Coronary artery (tissue), 2 donors: Measurements from ENCODE around the gene LMAN1L.

Experiments
- DNase-seq: peaks from one replicate; pipeline ENCODE4 v3.0.0-alpha.2; 2017; ENCODE audit warnings: low spot score
- H3K27ac ChIP-seq, 2 donors: fragments of 200-600 bp; sonication (generic); one replicate each; pipeline ENCODE4 v1.5.1; 2016 to 2019
- H3K4me3 ChIP-seq: fragments of 200-600 bp; sonication (generic); 2 replicates; pipeline ENCODE4 v1.5.1; 2016; ENCODE audit warnings: mild to moderate bottlenecking, moderate library complexity
- TF ChIP-seq, protein P1 (sequence below): fragments of 200-600 bp; sonication (generic); IDR thresholded peaks from one replicate; pipeline ENCODE4 v1.5.1; 2019; ENCODE audit warnings: antibody characterized with exemption

Gene LMAN1L

DNA sequence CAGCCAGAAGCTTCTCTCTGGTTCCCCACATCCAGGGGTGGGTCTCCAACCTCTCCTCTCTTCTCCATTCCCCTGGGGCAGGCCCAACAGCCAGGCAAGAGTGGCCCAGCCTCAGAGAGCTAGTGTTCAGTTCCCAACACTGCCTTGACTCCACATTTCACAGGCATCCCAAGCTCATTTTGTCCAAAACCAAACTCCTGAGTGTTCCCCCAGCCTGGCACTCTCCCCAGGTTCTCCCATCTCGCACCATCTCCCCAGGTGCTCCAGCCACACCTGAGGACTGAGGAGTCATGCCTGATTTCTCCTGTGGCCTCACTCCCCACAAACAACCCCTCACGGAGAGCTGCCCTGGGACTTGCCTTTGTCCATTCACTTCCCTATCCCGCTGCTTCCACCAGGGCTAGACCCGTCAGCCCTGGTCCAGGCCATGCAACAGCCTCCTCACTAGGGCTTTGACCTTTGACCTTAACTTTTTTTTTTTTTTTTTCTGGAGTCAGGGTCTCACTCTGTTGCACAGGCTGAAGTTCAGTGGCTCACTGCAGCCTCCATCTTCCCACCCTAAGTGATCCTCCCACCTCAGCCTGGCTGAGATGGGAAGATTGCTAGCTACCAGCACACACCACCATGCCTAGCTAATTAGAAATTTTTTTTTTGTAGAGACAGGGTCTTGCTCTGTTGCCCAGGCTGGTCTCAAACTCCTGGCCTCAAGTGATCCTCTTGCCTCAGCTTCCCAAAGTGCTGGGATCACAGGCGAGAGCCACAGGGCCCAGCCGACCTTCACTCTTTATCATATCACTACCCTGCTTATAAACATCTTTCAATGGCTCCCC lies 34.7 kb upstream of the LMAN1L start:
- TF ChIP-seq, protein P1, sequence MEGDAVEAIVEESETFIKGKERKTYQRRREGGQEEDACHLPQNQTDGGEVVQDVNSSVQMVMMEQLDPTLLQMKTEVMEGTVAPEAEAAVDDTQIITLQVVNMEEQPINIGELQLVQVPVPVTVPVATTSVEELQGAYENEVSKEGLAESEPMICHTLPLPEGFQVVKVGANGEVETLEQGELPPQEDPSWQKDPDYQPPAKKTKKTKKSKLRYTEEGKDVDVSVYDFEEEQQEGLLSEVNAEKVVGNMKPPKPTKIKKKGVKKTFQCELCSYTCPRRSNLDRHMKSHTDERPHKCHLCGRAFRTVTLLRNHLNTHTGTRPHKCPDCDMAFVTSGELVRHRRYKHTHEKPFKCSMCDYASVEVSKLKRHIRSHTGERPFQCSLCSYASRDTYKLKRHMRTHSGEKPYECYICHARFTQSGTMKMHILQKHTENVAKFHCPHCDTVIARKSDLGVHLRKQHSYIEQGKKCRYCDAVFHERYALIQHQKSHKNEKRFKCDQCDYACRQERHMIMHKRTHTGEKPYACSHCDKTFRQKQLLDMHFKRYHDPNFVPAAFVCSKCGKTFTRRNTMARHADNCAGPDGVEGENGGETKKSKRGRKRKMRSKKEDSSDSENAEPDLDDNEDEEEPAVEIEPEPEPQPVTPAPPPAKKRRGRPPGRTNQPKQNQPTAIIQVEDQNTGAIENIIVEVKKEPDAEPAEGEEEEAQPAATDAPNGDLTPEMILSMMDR, result no peak
- no peak for DNase-seq
- peak overlapping the region in 1 of 2 donors; percentile 37 for H3K27ac ChIP-seq
- H3K4me3 ChIP-seq, result no peak overlapping the region

DNA sequence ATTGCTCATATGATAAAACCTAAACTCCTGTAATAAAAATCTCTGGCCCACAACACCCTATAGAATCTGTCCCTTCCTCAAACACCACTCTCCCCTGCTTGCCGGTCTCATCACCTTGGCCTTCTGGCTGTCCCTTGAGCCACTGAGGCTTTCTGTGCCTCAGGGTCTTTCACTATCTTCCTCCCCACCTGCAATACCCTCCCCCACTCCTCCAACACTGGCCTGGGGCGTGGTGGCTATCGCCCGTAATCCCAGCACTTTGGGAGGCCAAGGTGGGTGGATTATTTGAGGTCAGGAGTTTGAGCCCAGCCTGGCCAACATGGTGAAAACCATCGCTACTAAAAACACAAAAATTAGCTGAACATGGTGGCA lies 34.0 kb upstream of the LMAN1L start:
- H3K27ac ChIP-seq, result no peak overlapping the region
- no peak overlapping the region for H3K4me3 ChIP-seq
- TF ChIP-seq, protein P1, result no peak
- no peak for DNase-seq

DNA sequence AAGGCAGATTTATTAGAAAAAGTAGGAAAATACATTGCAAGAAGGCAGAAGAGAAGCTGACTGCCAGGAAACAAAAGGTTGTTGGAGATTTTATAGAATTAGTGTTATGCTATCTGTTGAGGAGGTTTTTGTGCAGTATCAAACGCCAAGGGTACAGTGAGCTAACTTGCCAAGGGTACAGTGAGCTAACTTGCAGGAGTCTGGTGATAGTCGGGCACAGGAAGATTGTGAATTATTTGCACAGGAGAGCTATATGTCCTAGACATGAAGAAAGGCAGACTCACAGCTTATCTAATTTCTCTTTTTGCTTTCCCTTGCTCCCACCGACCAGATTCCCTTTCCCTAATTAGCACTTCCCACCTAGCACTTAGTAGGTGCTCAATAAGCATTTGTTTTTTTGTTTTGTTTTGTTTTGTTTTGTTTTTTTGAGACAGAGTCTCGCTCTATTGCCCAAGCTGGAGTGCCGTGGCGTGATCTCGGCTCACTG lies 33.4 kb upstream of the LMAN1L start:
- no peak overlapping the region for H3K27ac ChIP-seq
- DNase-seq, result no peak
- H3K4me3 ChIP-seq, result no peak overlapping the region
- TF ChIP-seq, protein P1, result no peak

DNA sequence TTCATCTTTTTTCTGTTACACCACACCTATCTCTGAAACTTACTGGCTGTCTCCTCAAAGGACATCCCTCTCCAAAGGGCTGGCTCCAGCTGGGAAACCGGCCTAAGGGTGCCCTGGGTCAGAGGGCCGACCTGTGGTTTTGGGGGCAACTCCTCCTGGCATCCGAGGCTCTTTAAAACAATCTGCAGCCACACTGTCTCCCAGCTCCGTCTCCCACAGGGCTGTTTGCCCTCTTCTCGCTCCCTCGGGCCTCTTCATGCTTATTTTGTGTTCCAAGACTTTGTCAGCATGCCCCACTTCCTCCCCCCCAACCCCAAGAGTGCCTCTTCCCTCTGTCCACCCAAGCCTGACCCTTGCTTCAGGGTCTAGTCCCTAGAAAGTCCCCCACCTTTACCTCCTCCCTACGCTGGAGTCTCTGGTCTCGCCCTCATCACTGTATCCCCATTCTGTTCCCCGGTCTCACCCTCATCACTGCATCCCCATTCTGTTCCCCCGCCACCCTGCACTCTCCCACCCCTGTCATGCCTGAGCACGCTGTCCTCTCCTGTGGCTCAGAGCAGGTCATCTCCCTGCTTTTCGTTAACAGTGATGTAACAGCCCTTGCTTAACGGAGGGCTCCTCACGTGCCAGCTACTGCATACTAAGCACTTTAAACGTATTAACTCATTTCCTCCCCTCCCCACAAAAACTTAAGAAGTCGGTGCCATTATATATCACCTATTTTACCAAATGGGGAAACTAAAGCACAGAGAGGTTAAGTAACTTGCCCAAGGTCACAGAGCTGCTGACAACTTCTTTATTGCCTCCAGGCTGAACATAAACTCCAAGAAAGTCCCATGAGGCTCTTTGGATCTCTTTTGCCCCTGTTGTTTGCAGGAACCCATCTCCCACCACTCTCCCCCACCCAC lies 31.9 kb upstream of the LMAN1L start:
- TF ChIP-seq, protein P1, result no peak
- DNase-seq, result no peak
- H3K4me3 ChIP-seq, result peak overlapping the region; percentile 95
- peak overlapping the region in 1 of 2 donors; percentile 1 for H3K27ac ChIP-seq

DNA sequence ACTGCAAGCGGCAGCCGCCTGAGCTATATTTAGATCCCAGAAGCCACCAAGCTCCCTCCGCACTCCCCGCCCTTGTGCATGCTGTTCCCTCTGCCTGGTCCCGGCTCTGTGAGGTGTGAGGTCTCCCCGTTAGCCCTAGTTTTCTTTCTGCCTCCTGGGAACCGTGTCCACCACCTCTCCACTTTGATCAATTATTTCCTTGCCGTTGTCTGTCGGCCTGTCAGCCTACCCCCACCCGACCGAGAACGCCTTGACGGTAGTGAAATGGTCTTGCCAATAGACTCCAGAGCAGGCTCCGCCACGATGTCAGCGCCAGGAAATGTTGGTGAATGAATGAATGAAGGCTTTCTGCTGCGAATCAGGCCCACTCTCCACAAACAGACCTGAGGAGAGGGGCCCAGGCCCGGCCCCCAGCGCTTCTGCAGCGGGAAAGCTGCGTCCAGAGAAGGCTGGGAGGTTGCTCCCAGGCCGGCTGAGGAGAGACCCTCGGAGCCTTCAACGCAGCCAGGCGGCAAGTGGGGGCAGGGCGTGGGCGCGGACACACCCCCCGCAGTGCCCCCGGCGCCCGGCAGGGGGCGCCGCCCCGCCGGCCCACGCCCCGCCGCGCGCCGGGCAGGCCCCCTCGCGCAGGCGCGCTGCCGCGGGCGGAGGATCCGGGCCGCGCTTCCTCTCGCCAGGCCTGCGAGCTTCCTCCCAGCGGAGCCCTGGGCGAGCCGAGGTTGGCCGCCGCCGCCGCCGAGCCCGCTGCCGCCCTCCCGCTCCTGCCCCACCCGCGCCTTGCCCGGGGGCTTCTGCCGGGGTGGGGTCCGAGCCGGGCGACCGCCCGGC lies 31.0 kb upstream of the LMAN1L start, which contains the start of gene CSK:
CSK (plus strand) TSS at position 650 of the 828 bp plus-strand sequence. CDS start 16,218 bp downstream, outside the sequence.
- peak within 1 kb of the TSS; percentile 95 for H3K4me3 ChIP-seq
- peak; percentile 75 for DNase-seq
- H3K27ac ChIP-seq, result peak within 1 kb of the TSS; percentile 65 to 97
- TF ChIP-seq, protein P1, result peak; percentile 40

DNA sequence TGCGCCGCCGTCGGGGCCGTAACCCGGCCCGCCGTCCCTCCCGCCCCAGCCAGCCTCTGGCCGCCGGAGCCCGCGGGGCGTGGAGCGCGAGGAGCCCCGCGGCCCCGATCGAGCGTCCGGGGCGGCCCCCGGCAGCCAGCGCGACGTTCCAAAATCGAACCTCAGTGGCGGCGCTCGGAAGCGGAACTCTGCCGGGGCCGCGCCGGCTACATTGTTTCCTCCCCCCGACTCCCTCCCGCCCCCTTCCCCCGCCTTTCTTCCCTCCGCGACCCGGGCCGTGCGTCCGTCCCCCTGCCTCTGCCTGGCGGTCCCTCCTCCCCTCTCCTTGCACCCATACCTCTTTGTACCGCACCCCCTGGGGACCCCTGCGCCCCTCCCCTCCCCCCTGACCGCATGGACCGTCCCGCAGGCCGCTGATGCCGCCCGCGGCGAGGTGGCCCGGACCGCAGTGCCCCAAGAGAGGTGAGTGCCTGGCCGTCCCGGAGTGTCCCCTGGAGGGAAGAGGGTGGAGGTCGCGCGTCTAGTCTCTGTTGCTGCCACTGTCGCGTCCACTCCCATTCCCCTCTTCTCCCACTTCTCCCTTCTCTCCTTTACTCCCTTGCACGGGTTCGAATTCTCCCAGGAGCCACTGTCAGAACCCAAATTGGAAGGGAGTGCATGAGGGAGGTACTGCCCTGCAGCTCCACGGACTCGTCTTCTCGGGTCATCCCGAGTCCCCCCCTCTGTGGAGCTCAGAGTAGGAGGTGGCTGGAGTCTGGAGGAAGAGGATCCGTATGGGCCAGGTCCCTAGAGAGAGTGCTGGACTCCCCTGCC lies 30.2 kb upstream of the LMAN1L start:
- DNase-seq, result no peak
- peak overlapping the region; percentile 65 to 97 for H3K27ac ChIP-seq
- TF ChIP-seq, protein P1, result no peak
- peak overlapping the region; percentile 95 for H3K4me3 ChIP-seq
